ENCODE data around the gene GBGT1. TPM values are rescaled to one million over a fixed set of nuclear protein-coding genes. Genes with fewer than 3 reads are reported as not detected.
"Not testable (repeated sequence)": the region's sequence is repeated elsewhere in the genome, so short reads cannot be mapped to it uniquely, and the experiment has no call there.

Gene GBGT1
- polyA plus RNA-seq, 1 of the 3 experiments (the other 2 are of a cell fraction) = 0.51 TPM

DNA sequence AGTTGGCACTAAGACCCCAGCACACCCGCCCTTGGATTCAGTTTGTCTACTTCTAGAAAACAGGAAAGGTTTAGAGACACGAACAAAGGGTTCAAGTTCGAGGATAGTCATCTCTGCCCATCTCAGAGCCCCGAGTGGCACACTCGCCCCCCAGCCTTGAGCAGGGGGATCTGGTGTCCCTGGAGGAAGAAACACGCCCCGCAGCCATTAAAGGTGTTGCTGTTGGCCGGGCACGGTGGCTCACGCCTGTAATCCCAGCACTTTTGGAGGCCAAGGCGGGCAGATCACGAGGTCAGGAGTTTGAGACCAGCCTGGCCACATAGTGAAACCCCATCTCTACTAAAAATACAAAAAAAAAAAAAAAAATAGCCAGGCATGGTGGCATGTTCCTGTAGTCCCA is 6.0 kb upstream of the GBGT1 start:
- H4K20me1 ChIP-seq (ENCODE audit: insufficient read depth); H3K9ac ChIP-seq; H3K36me3 ChIP-seq (replicated peaks in 1 of 2; ENCODE audit: control insufficient read depth in 1 of 2, insufficient read depth in 2 of 2, low read length in 1 of 2); H3K79me2 ChIP-seq (ENCODE audit: insufficient read depth); H3K9me2 ChIP-seq; H3K27ac ChIP-seq (ENCODE audit: low read depth in 2 of 2, low read length in 1 of 2); H3K4me2 ChIP-seq; H3K4me3 ChIP-seq (ENCODE audit: low read depth in 2 of 2, low read length in 1 of 2); H3K9me3 ChIP-seq; H3F3A ChIP-seq (replicated peaks; ENCODE audit: insufficient read depth); POLR2A ChIA-PET; H2AFZ ChIP-seq (ENCODE audit: low read depth); H3K4me1 ChIP-seq (ENCODE audit: control insufficient read depth in 1 of 2, insufficient read depth in 2 of 2, low read depth in 1 of 2, low read length in 1 of 2); DNase-seq: not testable (repeated sequence)
- WGBS (ENCODE audit: low lambda C conversion rate) = 73% methylated on average over 12 of the region's 12 CpGs
- CTCF ChIA-PET = interaction anchor here (0.8 to 1.0 kb wide), 3 partner anchors 10 to 20 kb away, joined by 3 read pairs; no protein-coding TSS in a partner anchor
- peaks cover 16% of the 10 kb centered on the region for H3K27me3 ChIP-seq (ENCODE audit: insufficient read depth)

GRCh38 chr9:133169102-133169501 is 5.4 kb upstream of the GBGT1 start:
- Histone ChIP-seq H3K27me3 (ENCODE audit: insufficient read depth) (peaks cover 11% of the 10 kb centered on the region), H3K9ac (no peak overlapping the region), H3K9me2 (no peaks in the 10 kb centered on the region), H3K27ac (ENCODE audit: low read depth in 2 of 2, low read length in 1 of 2) (no peak overlapping the region), H2AFZ (ENCODE audit: low read depth) (no peak overlapping the region), H4K20me1 (ENCODE audit: insufficient read depth) (no peaks in the 10 kb centered on the region), H3F3A (replicated peaks; ENCODE audit: insufficient read depth) (no peaks in the 10 kb centered on the region), H3K4me2 (no peak overlapping the region), H3K4me3 (ENCODE audit: low read depth in 2 of 2, low read length in 1 of 2) (no peak overlapping the region), H3K36me3 (replicated peaks in 1 of 2; ENCODE audit: control insufficient read depth in 1 of 2, insufficient read depth in 2 of 2, low read length in 1 of 2) (no peaks in the 10 kb centered on the region), H3K4me1 (ENCODE audit: control insufficient read depth in 1 of 2, insufficient read depth in 2 of 2, low read depth in 1 of 2, low read length in 1 of 2) (peaks cover 0 to 3% of the 10 kb centered on the region in 2 experiments; a peak in 1 of 4 replicates), H3K79me2 (ENCODE audit: insufficient read depth) (no peaks in the 10 kb centered on the region), H3K9me3 (no peaks in the 10 kb centered on the region)
- DNase-seq = no peak
- TF ChIP-seq SMC3 (IDR thresholded peaks at IDR 0.05; ENCODE audit: low read depth, low read length) = no peak
- TF ChIP-seq MXI1 (IDR thresholded peaks at IDR 0.05; ENCODE audit: low read depth, low read length) = no peak
- no peak for TF ChIP-seq REST (IDR thresholded peaks at IDR 0.05; ENCODE audit: low read depth, low read length)
- TF ChIP-seq ELF1 (IDR thresholded peaks at IDR 0.05) = no peak
- TF ChIP-seq FOXJ3 (CRISPR knock-in tag; IDR thresholded peaks at IDR 0.05) = no peak
- TF ChIP-seq JUND (IDR thresholded peaks at IDR 0.05) = no peak
- no peak for TF ChIP-seq YY1 (IDR thresholded peaks at IDR 0.05; ENCODE audit: low read depth)
- no peak for TF ChIP-seq FOXM1 (IDR thresholded peaks at IDR 0.05; ENCODE audit: low read depth)
- TF ChIP-seq SIN3A (IDR thresholded peaks at IDR 0.05; ENCODE audit: borderline replicate concordance, low read depth, low read length) = no peak
- no peak for TF ChIP-seq NRF1 (IDR thresholded peaks at IDR 0.05; ENCODE audit: low read depth, low read length)
- 100% methylated on average over 1 of the region's 13 CpGs for WGBS (ENCODE audit: low lambda C conversion rate)
- POLR2A ChIA-PET = no interaction called here
- CTCF ChIA-PET = no interaction called here
